T-helper 22 cell (primary cell): ENCODE measurements around the gene MMP24OS.

Experiments
- DNase-seq: peaks from one replicate; pipeline ENCODE4 v3.0.0-alpha.2; 2020; ENCODE audit warnings: low read depth

MMP24OS gene

DNA sequence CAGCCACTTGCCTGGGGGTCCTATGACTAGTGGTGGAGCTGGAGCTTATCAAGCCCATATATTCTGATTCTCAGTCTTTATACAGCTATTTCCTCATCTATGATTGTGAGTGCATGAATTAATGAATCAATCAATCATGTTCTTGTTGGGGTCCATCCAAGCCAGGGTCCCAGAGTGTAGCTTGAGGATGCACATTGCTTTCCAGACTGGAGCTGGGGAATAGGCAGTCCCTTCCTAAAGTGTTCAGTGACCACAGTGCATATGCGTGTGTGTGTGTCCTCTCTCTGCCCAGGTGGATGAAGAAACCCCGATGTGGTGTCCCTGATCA lies 26.3 kb downstream of the MMP24OS start:
- no peak for DNase-seq

DNA sequence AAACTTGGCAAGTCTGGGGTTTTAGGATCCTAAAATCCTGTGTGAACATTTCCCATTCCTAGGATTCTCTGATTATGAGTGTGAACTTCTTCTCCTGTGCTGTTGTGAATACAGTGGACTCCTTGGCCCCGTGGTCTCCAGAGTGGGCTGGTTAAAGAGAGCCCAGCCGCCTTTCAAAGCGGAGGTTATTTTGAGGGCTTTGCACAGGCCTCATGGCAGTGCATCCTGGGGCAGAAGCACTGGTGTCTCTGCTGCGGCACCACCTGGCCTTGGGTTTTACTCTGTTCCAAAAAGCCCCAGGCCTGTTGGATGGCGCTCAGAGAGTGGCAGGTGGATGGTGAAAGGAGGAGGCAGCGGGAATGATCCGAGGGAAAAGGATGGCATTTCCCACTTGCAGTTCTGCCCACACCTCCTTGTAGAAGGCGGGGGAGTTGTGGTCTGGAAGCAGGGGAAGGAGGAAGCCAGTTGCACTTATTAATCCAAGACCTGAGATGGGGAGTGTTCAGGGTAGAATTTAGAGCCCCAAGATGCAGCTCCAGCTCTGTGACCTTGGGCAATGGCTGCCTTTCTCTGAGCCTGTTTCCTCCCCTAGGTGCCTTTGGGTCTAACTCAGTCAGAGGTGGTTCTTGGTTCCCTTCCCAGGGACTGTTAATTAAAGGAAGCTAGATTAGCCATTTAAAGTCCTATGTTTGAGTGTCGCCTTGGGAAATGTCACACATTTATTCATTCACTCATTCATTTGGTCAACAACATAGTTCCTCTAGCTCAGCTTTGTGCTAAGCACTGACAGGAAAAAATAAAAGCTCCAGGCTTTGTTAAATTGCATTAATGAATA lies 29.1 kb downstream of the MMP24OS start:
- no peak for DNase-seq

DNA sequence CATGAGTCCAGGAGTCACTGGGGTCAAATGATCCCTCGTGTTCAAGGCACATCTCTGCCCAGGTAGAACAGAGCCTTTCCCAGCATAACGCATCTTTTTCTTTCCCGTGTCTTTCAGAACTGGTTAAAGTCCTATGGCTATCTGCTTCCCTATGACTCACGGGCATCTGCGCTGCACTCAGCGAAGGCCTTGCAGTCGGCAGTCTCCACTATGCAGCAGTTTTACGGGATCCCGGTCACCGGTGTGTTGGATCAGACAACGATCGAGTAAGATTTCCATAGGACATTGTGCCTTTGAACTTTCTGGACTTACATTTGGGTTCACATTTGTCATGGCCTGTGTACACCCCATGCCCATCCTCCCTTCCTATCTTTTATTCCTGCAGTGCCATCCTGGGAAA lies 31.2 kb downstream of the MMP24OS start:
- no peak for DNase-seq

DNA sequence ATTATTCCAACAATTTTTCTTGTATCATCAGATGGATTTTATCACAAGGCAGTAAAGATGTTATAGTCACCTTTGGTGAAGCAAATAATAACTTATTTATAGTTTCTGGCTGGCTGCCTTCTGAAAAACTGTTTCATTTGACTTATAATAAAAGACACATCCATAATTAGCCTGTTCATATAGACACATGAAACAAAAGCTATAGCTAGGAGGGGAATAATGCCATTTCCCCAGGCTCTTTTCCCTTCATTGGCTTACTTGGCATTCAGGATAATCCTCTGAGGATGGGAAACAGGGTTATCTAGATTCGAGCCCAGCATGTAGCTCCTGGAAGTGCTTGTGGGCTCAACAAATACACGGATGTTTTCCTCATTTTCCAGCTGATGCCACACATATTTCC lies 33.9 kb downstream of the MMP24OS start:
- no peak for DNase-seq

DNA sequence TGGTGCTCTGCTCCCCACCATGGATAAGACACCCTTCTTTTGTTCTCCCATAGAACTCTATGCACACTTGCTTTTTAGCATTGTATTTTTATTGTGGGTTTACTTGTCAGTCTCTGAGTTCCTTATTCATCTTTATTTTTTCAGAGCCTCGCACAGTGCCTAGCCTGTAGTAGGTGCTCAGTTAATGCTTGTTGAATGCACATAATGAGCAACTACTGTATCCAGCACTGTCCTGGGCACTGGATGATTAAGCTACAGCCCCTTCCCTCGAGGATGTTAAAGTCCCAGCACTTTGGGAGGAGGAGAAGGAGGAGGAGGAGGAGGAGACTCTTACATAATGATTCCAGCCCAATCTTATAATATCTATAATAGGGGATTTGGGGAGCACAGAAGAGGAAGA lies 34.6 kb downstream of the MMP24OS start:
- no peak for DNase-seq

DNA sequence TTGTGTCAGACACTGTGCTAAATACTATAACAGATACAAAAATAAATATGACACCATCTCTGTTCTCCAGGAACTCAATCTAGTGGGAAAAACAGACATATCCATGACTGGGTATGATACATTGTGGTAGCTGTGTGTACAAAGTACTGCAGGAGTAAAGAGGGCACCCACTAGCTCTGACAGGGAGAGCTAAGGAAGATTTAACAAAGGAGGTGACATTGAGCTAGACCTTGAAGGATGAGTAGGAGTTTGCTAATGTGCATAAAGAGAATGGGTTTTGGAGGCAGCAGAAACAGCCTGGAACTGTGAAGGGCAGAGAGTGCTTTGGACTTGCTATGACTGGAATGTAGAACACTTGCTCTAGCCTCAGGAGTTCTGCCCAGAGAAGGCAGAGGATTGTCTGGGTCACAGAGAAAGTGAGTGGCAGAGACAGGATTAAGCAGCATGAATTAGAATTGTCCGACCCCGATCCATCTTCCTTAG lies 37.1 kb downstream of the MMP24OS start:
- DNase-seq = no peak

DNA sequence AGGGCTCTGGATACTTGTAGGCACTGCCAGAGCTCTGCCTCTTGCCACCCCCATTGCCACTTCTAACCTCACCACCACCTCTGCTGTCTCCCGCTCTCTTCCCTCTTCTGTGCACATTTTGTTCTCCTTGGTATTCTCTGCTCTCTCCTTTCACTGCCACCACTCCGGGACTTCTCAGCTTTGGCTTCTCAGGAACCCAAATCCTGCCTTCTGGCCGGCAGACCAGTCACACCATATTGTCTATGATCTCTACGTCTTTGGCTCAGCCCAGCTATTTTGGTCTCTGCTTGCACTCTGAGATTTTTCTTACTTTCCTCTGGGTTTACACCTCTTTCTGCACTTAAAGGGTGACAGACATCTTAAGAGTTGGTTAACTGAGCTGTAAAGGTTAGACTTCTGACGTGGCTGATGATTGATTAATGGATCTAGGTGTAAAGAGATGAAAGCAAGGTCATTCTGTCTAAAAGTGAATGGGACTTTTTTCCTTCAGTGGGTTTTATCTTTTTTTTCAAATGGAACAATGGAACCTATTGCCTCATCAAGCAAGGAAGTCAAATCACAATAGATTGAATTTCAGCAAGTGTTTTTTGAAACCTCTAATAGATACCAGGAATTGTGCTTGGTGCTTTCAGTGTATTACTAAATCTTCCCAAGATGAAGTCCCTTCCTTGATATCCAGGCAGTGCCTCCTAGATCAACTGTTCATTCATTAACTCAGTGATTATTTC lies 37.7 kb downstream of the MMP24OS start:
- DNase-seq = no peak

DNA sequence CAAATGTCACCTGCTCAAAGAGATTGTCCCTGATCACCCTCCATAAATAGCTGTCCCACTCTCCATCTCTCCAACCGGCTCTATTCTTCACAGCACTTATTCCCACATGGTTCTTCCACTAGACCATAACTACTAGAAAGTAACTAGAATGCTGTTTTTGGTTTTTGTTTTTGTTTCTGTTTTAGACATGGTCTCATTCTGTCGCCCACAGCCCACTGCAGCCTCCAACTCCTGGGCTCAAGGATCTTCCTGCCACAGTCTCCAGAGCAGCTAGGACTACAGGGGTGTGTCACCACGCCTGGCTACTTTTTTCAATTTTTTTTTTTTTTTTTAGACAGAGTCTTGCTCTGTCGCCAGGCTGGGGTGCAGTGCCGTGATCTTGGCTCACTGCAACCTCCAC lies 39.2 kb downstream of the MMP24OS start:
- no peak for DNase-seq

DNA sequence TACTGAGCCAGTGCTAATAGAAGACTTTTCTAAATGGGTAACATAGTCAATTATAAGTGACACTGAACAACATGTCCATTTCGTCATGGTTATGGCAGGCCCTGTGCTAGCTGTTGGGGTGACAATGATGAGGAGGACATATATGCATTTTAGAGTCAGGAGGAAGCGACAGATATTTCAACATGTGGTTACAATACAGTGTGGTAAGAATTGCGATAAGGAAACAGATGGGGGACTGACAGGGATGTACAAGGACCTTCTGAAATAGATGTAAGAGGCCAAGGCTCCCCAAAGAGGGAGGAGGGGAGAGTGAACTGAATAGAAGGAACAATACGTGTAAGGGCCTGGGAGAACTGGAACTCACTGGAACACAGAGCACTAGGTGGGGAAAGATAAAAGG lies 39.8 kb downstream of the MMP24OS start:
- no peak for DNase-seq

DNA sequence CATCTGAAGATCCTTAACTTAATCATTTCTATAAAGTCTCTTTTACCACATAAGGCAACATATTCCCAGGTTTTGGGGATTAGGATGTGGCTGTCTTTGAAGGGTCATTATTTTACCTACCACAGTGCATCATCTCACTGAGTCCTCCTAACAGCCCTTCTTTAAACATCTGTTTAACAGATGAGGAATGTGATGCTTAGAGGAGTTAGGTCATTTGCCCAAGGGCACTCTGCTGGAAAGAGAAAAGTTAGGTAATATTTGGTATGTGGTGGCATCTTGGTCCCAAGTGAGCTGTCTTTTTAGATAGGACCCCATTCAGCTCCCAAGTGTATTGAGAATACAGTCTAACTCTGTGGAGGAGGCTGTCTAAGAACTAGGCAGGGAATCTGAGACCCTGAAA lies 40.4 kb downstream of the MMP24OS start:
- DNase-seq = no peak

DNA sequence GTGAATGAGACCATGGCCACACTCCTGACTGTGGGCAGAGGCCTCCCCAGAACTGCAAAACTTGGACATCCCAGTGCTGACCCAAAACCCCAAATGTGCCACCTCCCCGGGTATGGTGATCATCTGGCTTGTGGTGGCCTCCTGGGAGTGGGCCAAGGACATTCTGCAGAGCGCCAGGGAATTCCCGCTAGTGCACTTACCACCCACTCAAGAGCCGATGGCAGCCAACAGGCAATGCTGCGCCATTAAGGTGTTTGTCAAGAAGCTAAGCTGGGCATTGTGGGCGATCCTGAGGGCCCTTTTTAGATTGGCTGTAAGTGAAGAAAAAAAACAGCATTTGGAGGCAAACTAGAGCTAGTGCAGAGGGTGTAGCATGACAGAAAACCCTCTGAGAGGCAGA lies 42.0 kb downstream of the MMP24OS start:
- DNase-seq = no peak

DNA sequence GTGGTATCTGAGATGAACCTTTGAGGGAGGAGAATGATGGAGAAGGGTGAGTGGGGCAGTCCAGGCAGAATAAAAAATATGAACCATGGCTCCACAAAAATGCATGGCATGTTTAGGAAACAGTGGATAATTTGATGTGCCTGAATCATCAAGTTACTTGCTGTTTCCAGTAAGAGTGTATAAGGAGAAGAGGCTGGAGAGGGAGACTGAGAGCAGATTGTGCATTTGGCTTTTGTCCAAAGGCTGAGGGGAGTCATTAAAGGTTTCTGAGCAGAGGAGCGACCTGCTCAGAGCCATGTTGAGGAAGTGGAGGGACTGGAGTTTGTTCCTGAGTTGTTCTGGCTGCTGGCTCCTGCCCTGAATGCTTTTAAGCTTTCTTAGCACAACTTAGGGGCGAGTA lies 45.3 kb downstream of the MMP24OS start:
- no peak for DNase-seq

DNA sequence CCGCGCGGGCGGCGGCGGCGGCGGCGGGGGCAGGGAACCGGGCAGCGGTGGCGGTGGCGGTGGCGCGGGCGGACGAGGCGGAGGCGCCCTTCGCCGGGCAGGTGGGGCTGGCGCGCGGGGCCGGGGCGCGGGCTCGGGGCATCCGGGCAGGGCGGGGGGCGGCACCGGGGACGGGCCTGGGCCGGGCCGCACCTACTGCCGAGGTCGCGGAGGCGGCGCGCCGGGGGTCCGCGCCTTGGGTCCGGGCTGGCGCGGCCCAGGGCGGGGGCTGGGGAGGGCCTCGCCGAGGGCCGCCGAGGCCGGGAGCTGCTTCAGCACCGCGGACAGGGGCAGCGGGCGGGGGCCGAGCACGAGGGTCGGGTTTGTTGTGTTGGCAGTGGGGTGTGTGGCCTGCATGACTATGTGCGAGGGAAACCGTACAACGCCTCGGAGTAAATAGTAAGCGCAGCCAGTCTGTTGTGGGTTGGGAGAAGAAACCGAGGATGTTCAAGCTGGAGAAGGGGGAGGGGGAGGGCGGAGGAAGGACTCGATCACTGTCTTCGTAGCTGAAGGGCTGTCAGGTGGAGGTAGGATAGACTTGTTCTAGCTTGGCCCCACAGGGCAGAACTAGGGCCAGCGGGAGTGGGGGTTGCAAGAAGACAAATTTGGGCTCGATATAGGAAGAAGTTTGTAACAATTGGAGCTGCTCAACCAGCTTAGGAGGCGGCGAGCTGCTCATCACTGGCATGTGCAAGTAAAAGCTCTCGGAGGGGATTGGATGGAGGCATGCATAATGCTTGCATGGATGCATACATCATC lies 50.8 kb downstream of the MMP24OS start:
- DNase-seq = no peak
